Measurements from ENCODE around the gene TTC39C.
"Not testable (repeated sequence)": the region's sequence is repeated elsewhere in the genome, so short reads cannot be mapped to it uniquely, and the experiment has no call there.

TTC39C gene

GRCh38 chr18:24136967-24137373 lies 122.4 kb downstream of the TTC39C start:
- no peak for DNase-seq (ENCODE audit: low spot score)

GRCh38 chr18:24138409-24138788 lies 123.8 kb downstream of the TTC39C start:
- DNase-seq (ENCODE audit: low spot score) = no peak

DNA sequence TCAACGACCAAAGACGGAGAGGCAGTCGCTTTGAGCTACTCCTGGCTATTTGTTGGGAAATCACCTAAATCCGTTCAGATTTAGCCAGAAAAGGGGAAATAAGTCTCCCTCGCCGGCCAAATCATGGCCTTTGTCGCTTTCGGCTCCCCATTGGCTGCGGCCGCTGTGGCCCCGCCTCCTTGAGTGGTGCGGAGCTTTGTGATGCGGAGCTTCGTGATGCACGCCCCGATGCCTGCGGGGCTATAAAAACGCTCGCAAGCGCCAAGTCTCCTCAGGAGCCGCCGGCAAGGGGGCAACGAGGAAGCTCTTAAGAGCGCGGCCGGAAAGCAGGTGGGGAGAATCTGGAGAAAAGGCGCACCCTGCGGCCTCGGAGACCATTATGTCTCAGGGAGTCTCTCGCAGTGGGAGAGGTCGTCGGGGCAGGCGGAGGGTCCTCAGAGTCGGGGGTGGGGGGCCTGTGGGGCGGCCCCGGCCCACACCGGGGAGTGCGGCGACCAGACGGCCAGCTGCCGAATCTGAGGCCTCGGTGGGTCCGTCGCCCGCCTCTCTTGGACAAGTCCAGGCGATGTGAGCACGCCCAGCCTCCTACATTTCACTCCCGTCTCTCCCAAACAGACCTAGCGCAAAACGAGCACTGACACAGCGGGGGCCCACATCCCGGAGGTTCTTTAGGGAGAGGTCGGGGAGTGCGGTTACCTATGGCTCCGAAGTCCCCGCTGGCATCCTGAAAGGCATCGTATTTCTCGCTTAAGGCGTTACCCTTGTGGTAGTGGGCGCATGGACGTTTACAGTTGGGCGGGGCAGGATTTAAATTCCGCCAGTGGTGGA lies 124.4 kb downstream of the TTC39C start, which contains the start of gene CABYR:
CABYR (plus strand) TSS at position 274 of the 828 bp plus-strand sequence. CDS start 4,053 bp downstream, outside the sequence.
- DNase-seq (ENCODE audit: low spot score) = no peak

GRCh38 chr18:24140697-24141096 lies 126.1 kb downstream of the TTC39C start:
- no peak for DNase-seq (ENCODE audit: low spot score)

GRCh38 chr18:24142376-24142775 lies 127.8 kb downstream of the TTC39C start:
- no peak for DNase-seq (ENCODE audit: low spot score)

DNA sequence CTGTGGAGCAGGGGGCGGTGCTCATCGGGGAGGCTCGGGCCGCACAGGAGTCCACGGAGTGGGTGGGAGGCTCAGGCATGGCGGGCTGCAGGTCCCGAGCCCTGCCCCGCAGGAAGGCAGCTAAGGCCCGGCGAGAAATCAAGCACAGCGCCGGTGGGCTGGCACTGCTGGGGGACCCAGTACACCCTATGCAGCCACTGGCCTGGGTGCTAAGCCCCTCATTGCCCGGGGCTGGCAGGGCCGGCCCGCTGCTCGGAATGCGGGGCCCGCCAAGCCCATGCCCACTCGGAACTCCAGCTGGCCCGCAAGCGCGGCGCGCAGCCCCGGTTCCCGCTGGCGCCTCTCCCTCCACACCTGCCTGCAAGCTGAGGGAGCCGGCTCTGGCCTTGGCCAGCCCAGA lies 135.0 kb downstream of the TTC39C start:
- DNase-seq (ENCODE audit: low spot score) = not testable (repeated sequence)

DNA sequence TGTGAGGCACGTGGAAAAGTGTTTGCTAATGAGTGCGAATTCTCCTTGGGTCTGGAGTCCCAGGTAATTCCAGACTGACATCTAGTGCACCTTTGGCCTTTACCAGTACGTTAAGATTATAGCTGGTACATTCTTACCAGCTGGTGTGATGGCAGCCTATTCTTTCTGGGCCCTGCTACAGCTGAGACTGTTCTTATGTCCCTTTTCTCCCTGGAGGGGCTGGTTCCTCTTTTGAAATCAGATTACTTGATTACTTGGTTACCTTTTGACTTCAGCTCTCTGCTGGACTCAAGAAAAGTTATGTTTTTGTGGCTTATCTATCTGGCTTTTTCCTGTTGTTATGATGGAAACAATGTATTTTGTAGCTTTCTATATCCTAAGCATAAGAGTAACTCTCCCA lies 138.8 kb downstream of the TTC39C start:
- no peak for DNase-seq (ENCODE audit: low spot score)

- no peak for DNase-seq (ENCODE audit: low spot score)
Observed at GRCh38 chr18:24157855-24158254, 143.3 kb downstream of the TTC39C start.

DNA sequence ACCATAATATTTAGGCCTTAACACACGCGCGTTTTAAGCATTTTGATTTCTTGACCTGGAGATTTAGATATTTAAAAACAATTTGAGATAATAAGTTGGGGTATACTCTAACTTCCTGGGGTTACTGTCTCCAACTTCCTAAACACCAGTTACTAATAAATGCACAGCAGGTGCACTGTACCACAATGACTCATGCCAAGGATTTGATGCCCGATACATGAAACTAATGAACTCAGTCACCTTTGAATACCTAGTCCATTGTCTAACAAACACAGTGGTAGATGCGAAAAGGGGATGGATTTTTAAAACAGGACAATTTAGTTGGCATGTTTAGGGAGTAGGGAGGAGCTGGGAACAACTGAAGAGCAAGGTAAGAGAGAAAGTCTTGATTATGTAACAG lies 145.5 kb downstream of the TTC39C start:
- no peak for DNase-seq (ENCODE audit: low spot score)

DNA sequence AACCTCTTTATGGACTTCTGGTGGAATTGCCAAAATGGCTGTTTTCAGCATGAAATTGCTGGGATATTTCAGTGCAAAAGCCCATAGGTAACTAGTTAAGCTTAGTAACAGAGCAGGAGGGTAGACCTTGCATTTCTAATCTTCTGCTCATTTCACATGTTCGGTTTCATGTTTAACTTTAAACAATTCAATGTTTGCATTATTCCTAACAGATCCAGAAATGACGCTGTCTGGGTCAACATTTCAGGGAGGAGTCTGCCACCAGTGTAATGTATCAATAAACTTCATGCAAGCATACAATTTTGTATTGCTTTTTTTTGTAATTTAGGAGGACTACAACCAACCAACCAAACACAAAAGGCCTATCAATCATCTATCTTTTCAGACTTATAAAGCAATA lies 146.8 kb downstream of the TTC39C start:
- DNase-seq (ENCODE audit: low spot score) = no peak

DNA sequence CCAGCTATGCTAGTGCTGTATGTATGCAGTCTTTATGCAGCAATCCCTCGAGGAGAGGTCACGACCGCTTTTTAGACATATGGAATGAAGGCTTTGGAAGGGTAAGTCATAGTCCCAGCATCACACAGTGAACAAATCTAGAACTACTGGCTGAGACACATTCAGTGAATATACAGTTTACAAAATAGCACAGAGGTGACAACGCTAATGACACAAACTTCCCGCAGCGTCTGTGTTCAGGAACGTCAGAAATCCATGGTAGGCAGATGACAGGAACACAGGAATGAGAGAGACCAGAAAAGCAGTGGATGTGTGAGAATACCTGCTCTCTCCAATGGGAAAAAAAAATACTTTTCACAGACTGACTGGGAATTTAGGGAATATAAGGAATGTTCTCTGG lies 153.9 kb downstream of the TTC39C start:
- no peak for DNase-seq (ENCODE audit: low spot score)

DNA sequence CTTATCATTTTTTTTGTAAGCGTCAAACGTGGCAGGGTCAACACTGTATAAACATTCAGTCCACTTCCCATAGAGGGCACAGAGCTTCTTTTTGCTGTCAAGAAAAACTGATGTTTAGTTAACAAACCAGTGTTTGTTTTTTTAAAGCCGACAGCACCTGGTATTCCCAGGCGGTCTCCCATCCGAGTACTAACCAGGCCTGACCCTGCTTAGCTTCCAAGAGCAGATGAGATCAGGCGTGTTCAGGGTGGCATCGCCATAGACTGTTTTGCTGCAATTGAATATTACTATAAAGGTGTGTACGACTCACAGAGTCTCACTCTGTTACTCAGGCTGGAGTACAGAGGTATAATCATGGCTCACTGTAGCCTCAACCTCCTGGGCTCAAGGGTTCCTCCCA lies 155.8 kb downstream of the TTC39C start:
- DNase-seq (ENCODE audit: low spot score) = no peak

DNA sequence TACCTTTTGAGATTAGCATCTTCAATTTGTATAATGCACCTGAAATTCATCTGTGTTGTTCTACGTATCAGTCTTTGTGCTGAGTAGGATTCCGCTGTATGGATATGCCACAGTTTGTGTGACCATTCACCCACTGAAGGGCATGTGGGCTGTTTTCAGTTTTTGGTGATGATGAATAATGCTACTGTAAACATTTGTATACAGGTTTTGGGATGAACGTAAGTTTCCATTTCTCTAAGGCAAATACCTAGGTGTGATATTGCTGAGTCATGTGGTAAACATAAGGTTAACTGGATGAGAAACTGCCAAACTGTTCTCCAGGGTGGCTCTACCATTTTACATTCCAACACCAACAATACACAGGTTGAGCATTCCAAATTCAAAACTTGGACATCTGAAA lies 159.4 kb downstream of the TTC39C start:
- DNase-seq (ENCODE audit: low spot score) = no peak

DNA sequence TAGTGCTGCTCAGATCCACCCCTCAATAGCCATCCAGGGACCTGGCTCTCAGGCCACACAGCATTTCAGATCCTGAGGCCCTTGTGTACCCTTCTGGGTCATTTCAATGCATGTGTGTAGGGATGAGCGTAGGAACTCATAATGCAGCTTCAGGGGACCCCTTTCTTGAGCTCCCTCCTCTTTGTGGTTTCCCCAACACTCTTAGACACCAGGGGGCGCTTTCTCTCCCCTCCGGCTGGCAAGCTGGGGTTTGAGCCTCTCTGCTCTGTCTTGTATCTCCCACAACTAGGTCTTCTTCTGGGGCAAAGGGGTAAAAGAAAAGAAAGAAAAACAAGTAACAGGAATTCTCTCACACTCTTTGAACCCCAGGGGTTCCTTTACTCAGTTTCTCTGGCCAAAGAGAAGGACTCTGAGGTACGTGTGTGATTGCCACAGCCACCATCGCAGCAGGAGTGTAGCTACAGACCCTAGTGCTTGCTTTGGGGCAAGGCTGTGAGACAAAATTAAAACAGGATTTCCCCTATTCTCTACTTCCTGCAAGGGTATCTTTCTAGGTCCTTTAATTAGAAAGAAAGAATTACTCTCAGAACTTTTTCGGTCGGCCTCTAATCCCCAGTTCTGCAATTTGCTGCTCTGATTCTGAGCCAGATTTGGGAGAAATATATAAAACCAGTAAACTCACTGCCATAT lies 162.3 kb downstream of the TTC39C start:
- peak; percentile 28 for DNase-seq (ENCODE audit: low spot score)

- no peak for DNase-seq (ENCODE audit: low spot score)
Observed at GRCh38 chr18:24177499-24178133, 163.1 kb downstream of the TTC39C start.

GRCh38 chr18:24180048-24180447 lies 165.5 kb downstream of the TTC39C start:
- DNase-seq (ENCODE audit: low spot score) = no peak

- no peak for DNase-seq (ENCODE audit: low spot score)
Observed at GRCh38 chr18:24181806-24182205, 167.3 kb downstream of the TTC39C start.

Measured in hematopoietic multipotent progenitor cell treated with erythropoietin and hydrocortisone succinate and interleukin-3 and kit ligand, for 17 days (in vitro differentiated cells).